GM23338 (cell line): ENCODE measurements around the gene NKAIN2.

ENCODE experiments used
- CREB1 ChIP-seq: fragments of 250-450 bp; sonication (Bioruptor Pico); IDR thresholded peaks from 2 replicates; pipeline ENCODE4 v1.5.0; 2020; ENCODE audit warnings: low read depth, mild to moderate bottlenecking, moderate library complexity
- EZH2 ChIP-seq: fragments of 200-600 bp; sonication (generic); IDR thresholded peaks from one replicate; pipeline ENCODE4 v1.8.0; 2017; ENCODE audit warnings: antibody characterized with exemption, mild to moderate bottlenecking, low read depth; ENCODE audit not compliant: unreplicated experiment
- EZH2phosphoT487 ChIP-seq: fragments of 200-600 bp; sonication (generic); IDR thresholded peaks from one replicate; pipeline ENCODE4 v1.8.1; 2018; ENCODE audit warnings: antibody characterized with exemption; ENCODE audit not compliant: unreplicated experiment
- JUNB ChIP-seq: IDR thresholded peaks from one replicate; pipeline ENCODE4 v1.6.1; 2016; ENCODE audit warnings: antibody characterized with exemption; ENCODE audit not compliant: unreplicated experiment
- NANOG ChIP-seq: IDR thresholded peaks from 2 replicates; pipeline ENCODE4 v1.6.1; 2016; ENCODE audit warnings: antibody characterized with exemption, borderline replicate concordance
- POLR2AphosphoS5 ChIP-seq: IDR thresholded peaks from 2 replicates; pipeline ENCODE4 v1.6.1; 2016; ENCODE audit warnings: antibody characterized with exemption, low read depth
- ZNF331 ChIP-seq: fragments of 250-450 bp; sonication (Bioruptor Pico); IDR thresholded peaks from 2 replicates; pipeline ENCODE4 v1.5.0; 2020; ENCODE audit warnings: low read depth, mild to moderate bottlenecking, moderate library complexity
- TF ChIP-seq, protein P1 (sequence below), 2 experiments: fragments of 200-600 bp in 1 of 2; sonication (generic) in 1 of 2; conservative IDR thresholded peaks; 2 replicates each; pipeline versions ENCODE4 v1.5.1 to v1.6.1; 2016 to 2017; ENCODE audit warnings: antibody characterized with exemption in 2 of 2, low read depth in 2 of 2, mild to moderate bottlenecking in 2 of 2, moderate library complexity in 1 of 2
- TF ChIP-seq, protein P2 (sequence below): IDR thresholded peaks from one replicate; pipeline ENCODE4 v1.6.1; 2018; ENCODE audit warnings: antibody characterized with exemption; ENCODE audit not compliant: unreplicated experiment
- TF ChIP-seq, protein P3 (sequence below): IDR thresholded peaks from 2 replicates; pipeline ENCODE4 v1.6.1; 2016; ENCODE audit warnings: antibody characterized with exemption

DNA sequence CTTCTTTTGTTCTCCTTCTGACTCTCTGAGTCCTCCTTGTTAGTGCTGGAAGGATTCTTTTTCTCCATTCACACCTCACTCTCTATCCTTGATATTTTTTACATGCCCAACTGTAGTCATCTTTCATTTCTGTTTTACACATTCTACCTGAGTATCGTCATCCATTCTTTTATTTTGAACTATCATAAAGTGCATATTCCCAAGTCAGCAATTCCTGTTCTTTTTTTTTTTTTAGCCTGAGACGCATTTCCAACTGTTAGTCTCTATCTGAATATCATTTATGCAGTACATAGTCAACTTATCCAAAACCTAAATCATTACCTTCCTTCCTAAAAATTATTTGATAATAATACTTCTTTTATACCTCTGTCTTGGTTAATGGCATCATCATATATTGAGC is 207.5 kb downstream of the NKAIN2 start:
- TF ChIP-seq, protein P1, sequence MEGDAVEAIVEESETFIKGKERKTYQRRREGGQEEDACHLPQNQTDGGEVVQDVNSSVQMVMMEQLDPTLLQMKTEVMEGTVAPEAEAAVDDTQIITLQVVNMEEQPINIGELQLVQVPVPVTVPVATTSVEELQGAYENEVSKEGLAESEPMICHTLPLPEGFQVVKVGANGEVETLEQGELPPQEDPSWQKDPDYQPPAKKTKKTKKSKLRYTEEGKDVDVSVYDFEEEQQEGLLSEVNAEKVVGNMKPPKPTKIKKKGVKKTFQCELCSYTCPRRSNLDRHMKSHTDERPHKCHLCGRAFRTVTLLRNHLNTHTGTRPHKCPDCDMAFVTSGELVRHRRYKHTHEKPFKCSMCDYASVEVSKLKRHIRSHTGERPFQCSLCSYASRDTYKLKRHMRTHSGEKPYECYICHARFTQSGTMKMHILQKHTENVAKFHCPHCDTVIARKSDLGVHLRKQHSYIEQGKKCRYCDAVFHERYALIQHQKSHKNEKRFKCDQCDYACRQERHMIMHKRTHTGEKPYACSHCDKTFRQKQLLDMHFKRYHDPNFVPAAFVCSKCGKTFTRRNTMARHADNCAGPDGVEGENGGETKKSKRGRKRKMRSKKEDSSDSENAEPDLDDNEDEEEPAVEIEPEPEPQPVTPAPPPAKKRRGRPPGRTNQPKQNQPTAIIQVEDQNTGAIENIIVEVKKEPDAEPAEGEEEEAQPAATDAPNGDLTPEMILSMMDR (conservative IDR thresholded peaks at IDR 0.05; ENCODE audit: low read depth in 2 of 2), result no peak
- TF ChIP-seq, protein P2, sequence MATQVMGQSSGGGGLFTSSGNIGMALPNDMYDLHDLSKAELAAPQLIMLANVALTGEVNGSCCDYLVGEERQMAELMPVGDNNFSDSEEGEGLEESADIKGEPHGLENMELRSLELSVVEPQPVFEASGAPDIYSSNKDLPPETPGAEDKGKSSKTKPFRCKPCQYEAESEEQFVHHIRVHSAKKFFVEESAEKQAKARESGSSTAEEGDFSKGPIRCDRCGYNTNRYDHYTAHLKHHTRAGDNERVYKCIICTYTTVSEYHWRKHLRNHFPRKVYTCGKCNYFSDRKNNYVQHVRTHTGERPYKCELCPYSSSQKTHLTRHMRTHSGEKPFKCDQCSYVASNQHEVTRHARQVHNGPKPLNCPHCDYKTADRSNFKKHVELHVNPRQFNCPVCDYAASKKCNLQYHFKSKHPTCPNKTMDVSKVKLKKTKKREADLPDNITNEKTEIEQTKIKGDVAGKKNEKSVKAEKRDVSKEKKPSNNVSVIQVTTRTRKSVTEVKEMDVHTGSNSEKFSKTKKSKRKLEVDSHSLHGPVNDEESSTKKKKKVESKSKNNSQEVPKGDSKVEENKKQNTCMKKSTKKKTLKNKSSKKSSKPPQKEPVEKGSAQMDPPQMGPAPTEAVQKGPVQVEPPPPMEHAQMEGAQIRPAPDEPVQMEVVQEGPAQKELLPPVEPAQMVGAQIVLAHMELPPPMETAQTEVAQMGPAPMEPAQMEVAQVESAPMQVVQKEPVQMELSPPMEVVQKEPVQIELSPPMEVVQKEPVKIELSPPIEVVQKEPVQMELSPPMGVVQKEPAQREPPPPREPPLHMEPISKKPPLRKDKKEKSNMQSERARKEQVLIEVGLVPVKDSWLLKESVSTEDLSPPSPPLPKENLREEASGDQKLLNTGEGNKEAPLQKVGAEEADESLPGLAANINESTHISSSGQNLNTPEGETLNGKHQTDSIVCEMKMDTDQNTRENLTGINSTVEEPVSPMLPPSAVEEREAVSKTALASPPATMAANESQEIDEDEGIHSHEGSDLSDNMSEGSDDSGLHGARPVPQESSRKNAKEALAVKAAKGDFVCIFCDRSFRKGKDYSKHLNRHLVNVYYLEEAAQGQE, result no peak
- TF ChIP-seq EZH2 (no peak), EZH2phosphoT487 (no peak), JUNB (no peak), POLR2AphosphoS5 (no peak), CREB1 (CRISPR knock-in tag) (no peak), NANOG (no peak), ZNF331 (CRISPR knock-in tag) (no peak)
- TF ChIP-seq, protein P3, sequence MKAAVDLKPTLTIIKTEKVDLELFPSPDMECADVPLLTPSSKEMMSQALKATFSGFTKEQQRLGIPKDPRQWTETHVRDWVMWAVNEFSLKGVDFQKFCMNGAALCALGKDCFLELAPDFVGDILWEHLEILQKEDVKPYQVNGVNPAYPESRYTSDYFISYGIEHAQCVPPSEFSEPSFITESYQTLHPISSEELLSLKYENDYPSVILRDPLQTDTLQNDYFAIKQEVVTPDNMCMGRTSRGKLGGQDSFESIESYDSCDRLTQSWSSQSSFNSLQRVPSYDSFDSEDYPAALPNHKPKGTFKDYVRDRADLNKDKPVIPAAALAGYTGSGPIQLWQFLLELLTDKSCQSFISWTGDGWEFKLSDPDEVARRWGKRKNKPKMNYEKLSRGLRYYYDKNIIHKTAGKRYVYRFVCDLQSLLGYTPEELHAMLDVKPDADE, result no peak
